Skeletal muscle satellite cell (primary cell): ENCODE data around the gene UST.

ENCODE experiments used
- H3K27me3 ChIP-seq: 2 replicates; pipeline ENCODE4 v1.7.0; 2013; ENCODE audit warnings: low read length; ENCODE audit not compliant: control insufficient read depth, insufficient read depth
- H3K36me3 ChIP-seq: 2 replicates; pipeline ENCODE4 v1.7.0; 2013; ENCODE audit warnings: mild to moderate bottlenecking, control low read depth, low read length; ENCODE audit not compliant: insufficient read depth
- H3K4me1 ChIP-seq: 2 replicates; pipeline ENCODE4 v1.7.0; 2013; ENCODE audit warnings: low read length; ENCODE audit not compliant: control insufficient read depth, insufficient read depth
- H3K4me2 ChIP-seq: 2 replicates; pipeline ENCODE4 v1.7.0; 2013; ENCODE audit warnings: mild to moderate bottlenecking, low read length
- H3K4me3 ChIP-seq: 2 replicates; pipeline ENCODE4 v1.7.0; 2013; ENCODE audit warnings: low read length
- H3K9ac ChIP-seq: 2 replicates; pipeline ENCODE4 v1.7.0; 2013; ENCODE audit warnings: mild to moderate bottlenecking, low read depth, low read length, moderate library complexity
- H3K9me3 ChIP-seq: replicated peaks from 2 replicates; pipeline ENCODE4 v1.7.0; 2013; ENCODE audit warnings: mild to moderate bottlenecking, control low read depth, low read length

The UST gene

GRCh38 chr6:149056777-149057463, 310.1 kb downstream of the UST start:
- peaks cover 21% of the 10 kb centered on the region for H3K4me1 ChIP-seq

GRCh38 chr6:149057464-149057840, 310.6 kb downstream of the UST start:
- peaks cover 21% of the 10 kb centered on the region for H3K4me1 ChIP-seq
- no peak overlapping the region for H3K4me3 ChIP-seq
- no peaks in the 10 kb centered on the region for H3K9me3 ChIP-seq
- H3K9ac ChIP-seq: no peak overlapping the region
- H3K36me3 ChIP-seq: no peaks in the 10 kb centered on the region
- H3K4me2 ChIP-seq: no peak overlapping the region
- H3K27me3 ChIP-seq: no peaks in the 10 kb centered on the region

More at GRCh38 chr6:149056777-149057463, 310.1 kb downstream of the UST start:
- Histone ChIP-seq H3K27me3 (no peaks in the 10 kb centered on the region), H3K4me3 (no peak overlapping the region), H3K36me3 (no peaks in the 10 kb centered on the region), H3K9me3 (no peaks in the 10 kb centered on the region), H3K9ac (no peak overlapping the region), H3K4me2 (no peak overlapping the region)

GRCh38 chr6:149059557-149059956, 312.7 kb downstream of the UST start:
- Histone ChIP-seq H3K4me1 (peaks cover 25% of the 10 kb centered on the region), H3K27me3 (no peaks in the 10 kb centered on the region), H3K4me3 (no peak overlapping the region), H3K36me3 (no peaks in the 10 kb centered on the region), H3K9ac (no peak overlapping the region), H3K4me2 (no peak overlapping the region), H3K9me3 (no peaks in the 10 kb centered on the region)

GRCh38 chr6:149060300-149060984, 313.6 kb downstream of the UST start:
- no peaks in the 10 kb centered on the region for H3K36me3 ChIP-seq
- H3K4me3 ChIP-seq: no peak overlapping the region
- H3K27me3 ChIP-seq: no peaks in the 10 kb centered on the region

GRCh38 chr6:149060985-149061760, 314.3 kb downstream of the UST start:
- H3K9ac ChIP-seq: no peak overlapping the region
- no peaks in the 10 kb centered on the region for H3K9me3 ChIP-seq
- H3K4me1 ChIP-seq: peaks cover 25% of the 10 kb centered on the region
- H3K4me3 ChIP-seq: no peak overlapping the region
- no peaks in the 10 kb centered on the region for H3K36me3 ChIP-seq
- no peaks in the 10 kb centered on the region for H3K27me3 ChIP-seq
- H3K4me2 ChIP-seq: no peak overlapping the region

More at GRCh38 chr6:149060300-149060984, 313.6 kb downstream of the UST start:
- H3K9ac ChIP-seq: no peak overlapping the region
- H3K4me2 ChIP-seq: no peak overlapping the region
- H3K4me1 ChIP-seq: peaks cover 25% of the 10 kb centered on the region
- no peaks in the 10 kb centered on the region for H3K9me3 ChIP-seq

GRCh38 chr6:149061930-149062329, 315.1 kb downstream of the UST start:
- Histone ChIP-seq H3K4me1 (peaks cover 21% of the 10 kb centered on the region), H3K9ac (no peak overlapping the region), H3K4me3 (no peak overlapping the region), H3K4me2 (no peak overlapping the region), H3K36me3 (no peaks in the 10 kb centered on the region), H3K9me3 (no peaks in the 10 kb centered on the region), H3K27me3 (no peaks in the 10 kb centered on the region)

GRCh38 chr6:149062653-149063348, 316.0 kb downstream of the UST start:
- H3K4me1 ChIP-seq: peaks cover 21% of the 10 kb centered on the region
- H3K27me3 ChIP-seq: no peaks in the 10 kb centered on the region
- no peak overlapping the region for H3K4me2 ChIP-seq
- no peaks in the 10 kb centered on the region for H3K9me3 ChIP-seq
- no peaks in the 10 kb centered on the region for H3K36me3 ChIP-seq
- no peak overlapping the region for H3K4me3 ChIP-seq
- no peak overlapping the region for H3K9ac ChIP-seq

GRCh38 chr6:149063468-149063867, 316.6 kb downstream of the UST start:
- Histone ChIP-seq H3K4me3 (no peak overlapping the region), H3K27me3 (no peaks in the 10 kb centered on the region), H3K4me2 (no peak overlapping the region), H3K9ac (no peak overlapping the region), H3K36me3 (no peaks in the 10 kb centered on the region), H3K9me3 (no peaks in the 10 kb centered on the region), H3K4me1 (peaks cover 21% of the 10 kb centered on the region)

- no peaks in the 10 kb centered on the region for H3K36me3 ChIP-seq
- peaks cover 21% of the 10 kb centered on the region for H3K4me1 ChIP-seq
- no peaks in the 10 kb centered on the region for H3K9me3 ChIP-seq
- no peak overlapping the region for H3K4me2 ChIP-seq
- no peak overlapping the region for H3K4me3 ChIP-seq
- H3K27me3 ChIP-seq: no peaks in the 10 kb centered on the region
- H3K9ac ChIP-seq: no peak overlapping the region
Measured at GRCh38 chr6:149064001-149064659, 317.3 kb downstream of the UST start.

- Histone ChIP-seq H3K27me3 (no peaks in the 10 kb centered on the region), H3K9ac (no peak overlapping the region), H3K4me1 (peaks cover 15% of the 10 kb centered on the region), H3K4me2 (no peak overlapping the region), H3K4me3 (no peak overlapping the region), H3K36me3 (no peaks in the 10 kb centered on the region), H3K9me3 (no peaks in the 10 kb centered on the region)
Measured at GRCh38 chr6:149064660-149065015, 317.8 kb downstream of the UST start.

- H3K4me2 ChIP-seq: no peak overlapping the region
- no peaks in the 10 kb centered on the region for H3K36me3 ChIP-seq
- no peaks in the 10 kb centered on the region for H3K27me3 ChIP-seq
- H3K9ac ChIP-seq: no peak overlapping the region
- peaks cover 13% of the 10 kb centered on the region for H3K4me1 ChIP-seq
- no peak overlapping the region for H3K4me3 ChIP-seq
- no peaks in the 10 kb centered on the region for H3K9me3 ChIP-seq
Measured at GRCh38 chr6:149065121-149065520, 318.3 kb downstream of the UST start.
